ENCODE measurements around the gene SEMA6C.
"Not testable (repeated sequence)": the region's sequence is repeated elsewhere in the genome, so short reads cannot be mapped to it uniquely, and the experiment has no call there.

SEMA6C gene

GRCh38 chr1:151130987-151131586, 15.3 kb downstream of the SEMA6C start:
- DNase-seq (ENCODE audit: low spot score), result no peak

GRCh38 chr1:151128800-151129199, 17.6 kb downstream of the SEMA6C start:
- DNase-seq (ENCODE audit: low spot score), result no peak

DNA sequence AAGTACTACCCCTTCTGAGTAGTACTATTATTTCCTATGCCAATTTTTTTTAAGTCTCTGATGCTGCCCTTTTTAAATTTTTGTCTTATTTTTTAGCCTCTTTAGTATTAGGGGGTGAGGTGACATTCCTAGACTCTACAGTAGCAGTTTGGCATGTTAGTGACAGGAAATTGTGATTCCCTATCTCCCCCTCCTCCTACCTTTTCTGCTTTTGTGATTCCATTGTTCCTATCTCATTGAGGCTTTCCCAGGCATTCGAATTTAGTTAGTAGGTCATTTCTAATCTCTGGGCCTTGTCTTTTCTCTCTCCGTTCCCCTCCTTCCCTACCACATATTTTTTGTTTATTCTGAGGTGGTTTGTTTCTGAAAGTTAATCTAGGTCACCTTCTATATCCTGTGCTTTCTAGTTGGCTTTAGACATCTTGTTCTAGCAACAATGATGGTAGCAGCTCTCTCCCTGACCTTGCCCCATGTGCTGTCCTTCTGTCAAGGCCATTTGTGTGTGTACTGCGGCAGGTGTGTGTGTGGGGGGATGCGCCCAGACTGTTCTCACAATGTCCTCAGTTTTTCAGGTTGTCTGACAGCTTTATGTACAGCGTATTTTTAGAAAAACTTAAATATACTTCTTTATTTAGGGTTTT, 21.5 kb downstream of the SEMA6C start:
- DNase-seq (ENCODE audit: low spot score), result no peak

DNA sequence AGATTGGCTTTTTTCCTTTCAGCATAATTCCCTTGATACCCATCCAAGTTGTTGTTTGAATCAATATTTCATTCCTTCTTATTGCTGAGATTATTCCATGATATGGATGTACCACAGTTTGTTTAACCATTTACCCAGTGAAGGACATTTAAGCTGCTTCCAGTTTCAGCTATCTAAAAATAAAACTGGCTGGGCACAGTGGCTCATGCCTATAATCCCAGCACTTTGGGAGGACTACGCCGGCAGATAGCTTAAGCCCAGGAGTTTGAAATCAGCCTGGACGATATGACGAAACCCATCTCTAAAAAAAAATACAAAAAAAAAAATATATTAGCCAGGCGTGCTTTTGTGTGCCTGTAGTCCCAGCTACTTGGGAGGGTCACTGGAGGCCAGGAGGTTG, 32.6 kb downstream of the SEMA6C start:
- DNase-seq (ENCODE audit: low spot score), result no peak

DNA sequence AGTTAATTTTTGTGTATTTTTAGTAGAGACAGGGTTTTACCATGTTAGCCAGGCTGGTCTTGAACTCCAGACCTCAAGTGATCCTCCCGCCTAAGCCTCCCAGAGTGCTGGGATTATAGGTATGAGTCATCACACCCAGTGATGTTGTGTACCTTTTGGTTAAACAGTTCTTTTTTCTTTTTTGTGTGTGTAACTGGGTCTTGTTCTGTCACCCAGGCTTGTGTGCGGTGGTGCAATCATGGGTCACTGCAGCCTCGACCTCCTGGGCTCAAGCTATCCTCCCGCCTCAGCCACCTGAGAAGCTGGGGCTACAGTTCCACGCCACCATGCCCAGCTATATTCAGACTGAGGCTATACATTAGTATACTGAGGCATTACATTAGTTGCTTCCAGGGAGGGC, 38.1 kb downstream of the SEMA6C start:
- DNase-seq (ENCODE audit: low spot score), result no peak

DNA sequence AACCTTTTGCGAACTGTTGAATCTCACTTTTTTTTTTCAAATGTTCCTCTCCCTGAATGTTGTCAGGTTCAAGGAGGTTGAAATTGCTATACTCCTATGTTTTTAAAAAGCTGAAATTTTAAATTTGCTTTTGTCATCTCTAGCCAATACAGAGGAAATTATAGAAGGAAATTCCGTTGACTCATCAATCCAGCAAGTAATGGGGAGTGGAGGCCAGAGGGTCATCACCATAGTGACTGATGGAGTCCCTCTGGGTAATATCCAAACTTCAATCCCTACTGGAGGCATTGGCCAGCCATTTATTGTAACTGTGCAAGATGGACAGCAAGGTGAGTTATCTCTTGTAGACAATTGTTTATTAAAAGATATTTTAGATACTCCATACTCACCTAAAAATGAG, 39.5 kb downstream of the SEMA6C start:
- DNase-seq (ENCODE audit: low spot score), result no peak

GRCh38 chr1:151104630-151105029, 41.8 kb downstream of the SEMA6C start:
- DNase-seq (ENCODE audit: low spot score), result no peak

DNA sequence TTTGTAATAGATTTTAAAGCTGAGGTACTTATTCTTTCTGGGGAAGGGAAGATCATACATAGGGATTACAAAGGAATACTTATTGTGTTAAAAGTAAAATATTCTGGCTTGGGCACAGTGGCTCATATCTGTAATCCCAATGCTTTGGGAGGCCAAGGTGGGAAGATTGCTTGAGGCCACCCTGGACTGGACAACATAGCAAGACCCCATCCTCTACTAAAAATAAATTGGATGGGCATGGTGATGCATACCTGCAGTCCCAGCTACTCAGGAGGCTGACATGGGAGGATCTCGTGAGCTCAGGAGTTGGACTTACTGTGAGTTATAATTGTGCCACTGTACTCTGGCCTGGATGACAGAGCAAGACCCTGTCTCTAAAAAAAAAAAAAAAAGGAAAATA, 48.3 kb downstream of the SEMA6C start:
- no peak for DNase-seq (ENCODE audit: low spot score)

- DNase-seq (ENCODE audit: low spot score), result not testable (repeated sequence)
Measured at GRCh38 chr1:151097426-151097825, 49.0 kb downstream of the SEMA6C start.

GRCh38 chr1:151085953-151086559, 60.4 kb downstream of the SEMA6C start:
- DNase-seq (ENCODE audit: low spot score), result no peak
